A549 (cell line): ENCODE data around the gene NRARP.

Experiments
- CTCF ChIP-seq: fragments of >200 bp; sonication (Bioruptor Twin); formaldehyde crosslinking; IDR thresholded peaks from 3 replicates; pipeline ENCODE4 v1.5.1; 2016
- ELK1 ChIP-seq: fragments of 150-350 bp; IDR thresholded peaks from 2 replicates; pipeline ENCODE4 v1.6.1; 2014; ENCODE audit warnings: low read depth, mild to moderate bottlenecking, low read length
- EP300 ChIP-seq, 2 experiments: fragments of >200 bp; sonication (Bioruptor Twin); formaldehyde crosslinking; IDR thresholded peaks; 2 replicates in 1 of 2; 3 replicates in 1 of 2; pipeline ENCODE4 v1.6.1; 2016 to 2017
- POLR2A ChIP-seq: IDR thresholded peaks from 2 replicates; pipeline ENCODE4 v1.6.1; 2012; ENCODE audit warnings: mild to moderate bottlenecking, low read length
- REST ChIP-seq: fragments of 200-600 bp; sonication (generic); IDR thresholded peaks from 2 replicates; pipeline ENCODE4 v1.6.1; 2016; ENCODE audit warnings: antibody characterized with exemption, mild to moderate bottlenecking, moderate library complexity
- SMC3 ChIP-seq: fragments of >200 bp; sonication (Bioruptor Twin); formaldehyde crosslinking; IDR thresholded peaks from 3 replicates; pipeline ENCODE4 v1.6.1; 2018; ENCODE audit warnings: inconsistent platforms

- no peak for TF ChIP-seq POLR2A
- TF ChIP-seq CTCF = no peak
- no peak for TF ChIP-seq ELK1
- TF ChIP-seq REST = no peak
- no peak for TF ChIP-seq SMC3
- TF ChIP-seq EP300 (IDR thresholded peaks at IDR 0.05) = no peak
Observed at GRCh38 chr9:137339045-137339907, 37.2 kb upstream of the NRARP start.
